ENCODE measurements around the gene COL1A1. TPM values are rescaled to one million over a fixed set of nuclear protein-coding genes. Genes with fewer than 3 reads are reported as not detected.
A peak's percentile ranks its signal among the peaks of the same experiment; 100 is the strongest.

COL1A1 gene
- total and polyA plus RNA-seq, 2 donors from 2014 or later, result 9.2 to 142 TPM

GRCh38 chr17:50213026-50214022 is 11.9 kb upstream of the COL1A1 start:
- H3K27me3 ChIP-seq (ENCODE audit: control insufficient read depth, insufficient read depth, low read length), result no peaks in the 10 kb centered on the region
- peaks cover 0 to 10% (median 8%) of the 10 kb centered on the region in 3 donors for H3K4me1 ChIP-seq (ENCODE audit: control insufficient read depth in 2 of 3, insufficient read depth in 2 of 3, low read depth in 1 of 3, low read length in 3 of 3)
- H3K9ac ChIP-seq (ENCODE audit: low read length in 3 of 3), result no peak overlapping the region
- H3K4me3 ChIP-seq (ENCODE audit: low read length in 3 of 3), result no peak overlapping the region
- FAIRE-seq (no peak), DNase-seq (peak in 4 of 5 donors; percentile 56 to 74 (median 62))
- H3K9me3 ChIP-seq (ENCODE audit: control insufficient read depth in 2 of 3, insufficient read depth in 1 of 3, low read length in 3 of 3), result no peaks in the 10 kb centered on the region
- H3K36me3 ChIP-seq (ENCODE audit: control insufficient read depth in 2 of 3, insufficient read depth in 3 of 3, low read length in 3 of 3), result no peaks in the 10 kb centered on the region
- intact Hi-C loops (cut with DNase I), result no loop called here
- no peak for TF ChIP-seq CTCF (IDR thresholded peaks at IDR 0.05; ENCODE audit: borderline replicate concordance, extremely low read depth, insufficient read depth)
- H3K27ac ChIP-seq (ENCODE audit: low read depth in 2 of 2, low read length in 2 of 2), result no peak overlapping the region

- no peaks in the 10 kb centered on the region for H3K27me3 ChIP-seq (ENCODE audit: control insufficient read depth, insufficient read depth, low read length)
- no peak overlapping the region for H3K4me3 ChIP-seq (ENCODE audit: low read length in 3 of 3)
- H3K9ac ChIP-seq (ENCODE audit: low read length in 3 of 3), result no peak overlapping the region
- H3K4me1 ChIP-seq (ENCODE audit: control insufficient read depth in 2 of 3, insufficient read depth in 2 of 3, low read depth in 1 of 3, low read length in 3 of 3), result peaks cover 0 to 10% (median 8%) of the 10 kb centered on the region in 3 donors
- intact Hi-C loops (cut with DNase I), result no loop called here
- TF ChIP-seq CTCF (IDR thresholded peaks at IDR 0.05; ENCODE audit: borderline replicate concordance, extremely low read depth, insufficient read depth), result no peak
- peak overlapping the region in 1 of 2 donors; percentile 9 for H3K27ac ChIP-seq (ENCODE audit: low read depth in 2 of 2, low read length in 2 of 2)
- DNase-seq (peak; percentile 20 to 86 (median 48)), FAIRE-seq (no peak)
- no peaks in the 10 kb centered on the region for H3K36me3 ChIP-seq (ENCODE audit: control insufficient read depth in 2 of 3, insufficient read depth in 3 of 3, low read length in 3 of 3)
- no peaks in the 10 kb centered on the region for H3K9me3 ChIP-seq (ENCODE audit: control insufficient read depth in 2 of 3, insufficient read depth in 1 of 3, low read length in 3 of 3)
Observed at GRCh38 chr17:50212121-50212843, 10.9 kb upstream of the COL1A1 start.

GRCh38 chr17:50211249-50212120 is 10.1 kb upstream of the COL1A1 start:
- Histone ChIP-seq H3K36me3 (ENCODE audit: control insufficient read depth in 2 of 3, insufficient read depth in 3 of 3, low read length in 3 of 3) (no peaks in the 10 kb centered on the region), H3K27me3 (ENCODE audit: control insufficient read depth, insufficient read depth, low read length) (no peaks in the 10 kb centered on the region), H3K4me3 (ENCODE audit: low read length in 3 of 3) (no peak overlapping the region), H3K9me3 (ENCODE audit: control insufficient read depth in 2 of 3, insufficient read depth in 1 of 3, low read length in 3 of 3) (no peaks in the 10 kb centered on the region), H3K4me1 (ENCODE audit: control insufficient read depth in 2 of 3, insufficient read depth in 2 of 3, low read depth in 1 of 3, low read length in 3 of 3) (peaks cover 0 to 10% (median 8%) of the 10 kb centered on the region in 3 donors), H3K9ac (ENCODE audit: low read length in 3 of 3) (no peak overlapping the region), H3K27ac (ENCODE audit: low read depth in 2 of 2, low read length in 2 of 2) (peak overlapping the region; percentile 9 to 43)
- FAIRE-seq (no peak), DNase-seq (peak in 3 of 5 donors; percentile 21 to 57 (median 45))
- no peak for TF ChIP-seq CTCF (IDR thresholded peaks at IDR 0.05; ENCODE audit: borderline replicate concordance, extremely low read depth, insufficient read depth)
- intact Hi-C loops (cut with DNase I), result no loop called here
